OCI-LY7 (cell line): ENCODE data around the gene SLC66A2.

Experiments used
- CTCF ChIP-seq: fragments of 200-600 bp; sonication (generic); conservative IDR thresholded peaks from 2 replicates; pipeline ENCODE4 v1.5.1; 2014; ENCODE audit warnings: mild to moderate bottlenecking, antibody characterized with exemption, low read length, moderate library complexity, mixed read lengths
- EZH2phosphoT487 ChIP-seq: fragments of 200-600 bp; sonication (generic); IDR thresholded peaks from 2 replicates; pipeline ENCODE4 v1.6.1; 2018; ENCODE audit warnings: low read depth, borderline replicate concordance, mild to moderate bottlenecking, mixed run types, antibody characterized with exemption, low read length, moderate library complexity, mixed read lengths

- TF ChIP-seq EZH2phosphoT487: no peak
- no peak for TF ChIP-seq CTCF
These were observed 32.4 kb downstream of the SLC66A2 start for GRCh38 chr18:79919089-79919488.
